Fibroblast of the aortic adventitia (primary cell): Measurements from ENCODE around the gene DBF4. TPM values are rescaled to one million over a fixed set of nuclear protein-coding genes. Genes with fewer than 3 reads are reported as not detected.

Experiments used
- DNase-seq: peaks from one replicate; pipeline ENCODE4 v3.0.0-alpha.2; 2010; ENCODE audit warnings: low read depth
- H3K4me3 ChIP-seq: 2 replicates; pipeline ENCODE4 v1.5.1; 2011; ENCODE audit warnings: low read depth, mild to moderate bottlenecking, control low read depth, low read length, moderate library complexity
- total RNA-seq: library from RNA; depleted of rRNA; stranded (reverse); fragments of >200 nt; gene quantifications from 2 replicates; pipeline ENCODE4 v1.2.3, GENCODE V29; 2012; ENCODE audit warnings: low replicate concordance
- TF ChIP-seq, protein P1 (sequence below): IDR thresholded peaks from 2 replicates; pipeline ENCODE4 v1.5.1; 2011; ENCODE audit warnings: mild to moderate bottlenecking, low read length, control low read depth, inconsistent platforms; ENCODE audit not compliant: insufficient read depth

DBF4 gene
- total RNA-seq, 1 donor = 38.8 TPM

GRCh38 chr7:87875151-87876039 is 898 bp upstream of the DBF4 start:
- DNase-seq = no peak
- TF ChIP-seq, protein P1, sequence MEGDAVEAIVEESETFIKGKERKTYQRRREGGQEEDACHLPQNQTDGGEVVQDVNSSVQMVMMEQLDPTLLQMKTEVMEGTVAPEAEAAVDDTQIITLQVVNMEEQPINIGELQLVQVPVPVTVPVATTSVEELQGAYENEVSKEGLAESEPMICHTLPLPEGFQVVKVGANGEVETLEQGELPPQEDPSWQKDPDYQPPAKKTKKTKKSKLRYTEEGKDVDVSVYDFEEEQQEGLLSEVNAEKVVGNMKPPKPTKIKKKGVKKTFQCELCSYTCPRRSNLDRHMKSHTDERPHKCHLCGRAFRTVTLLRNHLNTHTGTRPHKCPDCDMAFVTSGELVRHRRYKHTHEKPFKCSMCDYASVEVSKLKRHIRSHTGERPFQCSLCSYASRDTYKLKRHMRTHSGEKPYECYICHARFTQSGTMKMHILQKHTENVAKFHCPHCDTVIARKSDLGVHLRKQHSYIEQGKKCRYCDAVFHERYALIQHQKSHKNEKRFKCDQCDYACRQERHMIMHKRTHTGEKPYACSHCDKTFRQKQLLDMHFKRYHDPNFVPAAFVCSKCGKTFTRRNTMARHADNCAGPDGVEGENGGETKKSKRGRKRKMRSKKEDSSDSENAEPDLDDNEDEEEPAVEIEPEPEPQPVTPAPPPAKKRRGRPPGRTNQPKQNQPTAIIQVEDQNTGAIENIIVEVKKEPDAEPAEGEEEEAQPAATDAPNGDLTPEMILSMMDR = no peak
- H3K4me3 ChIP-seq = peak overlapping the region; percentile 87

DNA sequence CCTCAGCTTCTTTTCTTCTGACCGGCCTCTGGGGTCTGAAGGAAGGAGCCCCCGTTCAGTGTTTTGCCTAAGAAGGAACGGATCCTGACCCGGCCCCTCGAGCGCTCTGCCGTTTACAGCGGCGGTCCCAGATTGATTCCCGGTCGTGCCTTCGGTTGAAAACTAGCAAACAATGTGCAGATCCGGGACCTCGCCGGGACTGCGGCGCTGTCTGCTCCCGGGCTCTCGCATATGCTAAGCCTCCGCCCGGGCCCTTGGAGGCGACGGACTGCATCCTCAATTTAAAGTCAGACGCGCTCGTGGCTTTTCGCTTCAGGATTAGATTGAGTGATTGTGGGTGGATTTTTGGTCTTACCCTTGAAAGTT is 559 bp downstream of the DBF4 start:
- TF ChIP-seq, protein P1 = no peak
- peak; percentile 56 for DNase-seq
- peak overlapping the region; percentile 87 for H3K4me3 ChIP-seq

- peak; percentile 30 for DNase-seq
- peak overlapping the region; percentile 87 for H3K4me3 ChIP-seq
- TF ChIP-seq, protein P1 = no peak
These were observed 1.2 kb downstream of the DBF4 start for GRCh38 chr7:87877366-87878040.

GRCh38 chr7:87878208-87878735 is 2.0 kb downstream of the DBF4 start:
- TF ChIP-seq, protein P1 = no peak
- peak; percentile 48 for DNase-seq
- H3K4me3 ChIP-seq = peak overlapping the region; percentile 87

DNA sequence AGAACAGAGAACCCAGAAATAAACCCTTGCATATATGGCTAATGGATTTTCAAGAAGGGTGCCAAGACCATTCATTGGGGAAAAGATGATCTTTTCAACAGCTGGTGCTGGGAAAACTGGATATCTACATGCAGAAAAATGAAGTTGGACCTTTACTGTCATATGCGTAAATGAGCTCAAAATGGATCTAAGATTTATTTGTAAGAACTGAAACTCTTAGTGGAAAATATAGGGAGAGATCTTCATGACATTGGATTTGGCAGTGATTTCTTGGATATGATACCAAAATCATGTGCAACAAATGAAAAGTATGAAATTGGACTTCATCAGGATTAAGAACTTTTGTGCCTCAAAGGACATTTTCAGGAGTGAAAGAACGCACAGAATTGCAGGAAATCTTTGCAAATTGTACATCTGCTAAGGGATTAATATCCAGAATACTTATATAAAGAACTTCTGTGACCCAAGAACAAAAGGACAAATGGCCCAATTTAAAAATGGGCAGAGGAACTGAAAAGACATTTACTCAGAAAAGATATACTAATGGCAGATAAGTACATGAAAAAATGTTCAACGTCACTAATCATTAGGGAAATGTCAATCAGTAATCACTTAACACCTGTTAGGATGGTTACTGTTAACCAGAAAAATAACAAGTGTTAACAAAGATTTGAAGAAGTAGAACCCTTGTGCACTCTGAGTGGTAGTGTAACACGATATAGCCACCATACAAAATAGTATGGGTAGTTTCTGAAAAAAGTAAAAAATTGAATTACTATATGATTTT is 6.1 kb downstream of the DBF4 start:
- TF ChIP-seq, protein P1 = no peak
- no peak overlapping the region for H3K4me3 ChIP-seq
- no peak for DNase-seq

DNA sequence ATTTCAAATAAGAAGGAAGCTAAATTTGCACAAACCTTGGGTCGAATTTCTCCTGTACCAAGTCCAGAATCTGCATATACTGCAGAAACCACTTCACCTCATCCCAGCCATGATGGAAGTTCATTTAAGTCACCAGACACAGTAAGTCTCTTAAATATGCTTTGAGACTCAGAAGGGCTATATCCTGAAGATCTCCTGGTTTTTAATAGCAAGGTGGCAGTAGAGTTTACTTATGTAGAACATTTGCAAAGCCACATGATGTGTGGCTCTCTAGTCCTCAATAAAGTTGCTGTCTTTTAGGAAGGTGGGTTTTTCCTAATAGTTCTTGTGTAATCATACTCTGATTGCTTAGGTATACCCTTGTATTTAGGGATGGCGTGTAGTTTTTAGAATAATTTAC is 8.7 kb downstream of the DBF4 start:
- no peak overlapping the region for H3K4me3 ChIP-seq
- TF ChIP-seq, protein P1 = no peak
- DNase-seq = no peak
